H1 (cell line): Measurements from ENCODE around the gene KAT14. TPM values are rescaled to one million over a fixed set of nuclear protein-coding genes. Genes with fewer than 3 reads are reported as not detected.

ENCODE experiments used
- CTCF ChIA-PET: fragments of 300-600 bp; sonication (Branson Sonifier 250); formaldehyde crosslinking; loops from one replicate; lab custom pipeline; 2021; ENCODE audit not compliant: partially characterized antibody; lab: Charles Lee
- POLR2A ChIA-PET: fragments of 300-600 bp; sonication (Branson Sonifier 250); formaldehyde crosslinking; loops from one replicate; lab custom pipeline; 2021; ENCODE audit warnings: inconsistent platforms; ENCODE audit not compliant: partially characterized antibody; lab: Charles Lee
- DNase-seq, 2 experiments: peaks; one replicate each; pipeline versions ENCODE4 v3.0.0 to v3.0.0-alpha.2; 2010 to 2022; ENCODE audit warnings: low spot score in 2 of 2, low read depth in 1 of 2, mixed read lengths in 1 of 2
- FAIRE-seq: peaks from 2 replicates; lab custom pipeline; 2011; peaks lifted over from hg19 to GRCh38; lab: Jason Lieb, UNC
- H2AFZ ChIP-seq: 2 replicates; pipeline ENCODE4 v1.8.1; 2012; ENCODE audit warnings: low read length, inconsistent platforms
- H2AK5ac ChIP-seq: 2 replicates; pipeline ENCODE4 v1.6.1; 2013; ENCODE audit warnings: low read depth, low read length
- H2BK120ac ChIP-seq: replicated peaks from 2 replicates; pipeline ENCODE3; 2013; ENCODE audit warnings: low read depth, low read length, inconsistent platforms
- H2BK12ac ChIP-seq: 2 replicates; pipeline ENCODE4 v1.6.1; 2013; ENCODE audit warnings: low read depth, low read length
- H2BK15ac ChIP-seq: 2 replicates; pipeline ENCODE4 v1.6.1; 2013; ENCODE audit warnings: low read length
- H2BK20ac ChIP-seq: 2 replicates; pipeline ENCODE4 v1.6.1; 2013; ENCODE audit warnings: low read length
- H2BK5ac ChIP-seq: 2 replicates; pipeline ENCODE4 v1.6.1; 2013; ENCODE audit warnings: low read depth, low read length
- H3K14ac ChIP-seq: 2 replicates; pipeline ENCODE4 v1.6.1; 2013; ENCODE audit warnings: inconsistent platforms; ENCODE audit not compliant: insufficient read length
- H3K18ac ChIP-seq: 2 replicates; pipeline ENCODE4 v1.6.1; 2013; ENCODE audit warnings: low read length; ENCODE audit errors: extremely low read depth
- H3K23ac ChIP-seq: 2 replicates; pipeline ENCODE4 v1.6.1; 2013; ENCODE audit warnings: inconsistent platforms; ENCODE audit not compliant: insufficient read length
- H3K23me2 ChIP-seq: 2 replicates; pipeline ENCODE4 v1.6.1; 2013; ENCODE audit warnings: low read depth, low read length
- H3K27ac ChIP-seq: 2 replicates; pipeline ENCODE4 v1.6.1; 2011; ENCODE audit warnings: low read depth, low read length, inconsistent platforms
- H3K27me3 ChIP-seq, 4 experiments: replicated peaks in 1 of 4; 1 replicate in 1 of 4; 2 replicates in 3 of 4; pipeline versions ENCODE4 v1.6.1 to v1.8.1; 2011 to 2013; ENCODE audit warnings: low read length in 3 of 4, mild to moderate bottlenecking in 3 of 4, inconsistent platforms in 2 of 4, mixed read lengths in 2 of 4, moderate library complexity in 1 of 4; ENCODE audit not compliant: control insufficient read depth in 3 of 4, insufficient read depth in 3 of 4; ENCODE audit errors: extremely low read depth in 1 of 4
- H3K36me3 ChIP-seq, 4 experiments: 2 replicates each; pipeline versions ENCODE4 v1.6.1 to v1.8.1; 2011 to 2013; ENCODE audit warnings: mild to moderate bottlenecking in 4 of 4, low read length in 3 of 4, moderate library complexity in 2 of 4, control low read depth in 1 of 4, inconsistent platforms in 1 of 4; ENCODE audit not compliant: insufficient read depth in 4 of 4, control insufficient read depth in 2 of 4
- H3K4ac ChIP-seq: replicated peaks from 2 replicates; pipeline ENCODE3; 2013; ENCODE audit warnings: low read length, low read depth, mixed read lengths, inconsistent platforms; ENCODE audit not compliant: insufficient read length
- H3K4me1 ChIP-seq, 4 experiments: replicated peaks in 1 of 4; 1 replicate in 1 of 4; 2 replicates in 3 of 4; pipeline versions ENCODE4 v1.6.1 to v1.8.1; 2011 to 2013; ENCODE audit warnings: low read length in 3 of 4, inconsistent platforms in 2 of 4, mixed read lengths in 1 of 4; ENCODE audit not compliant: insufficient read depth in 4 of 4, control insufficient read depth in 3 of 4
- H3K4me2 ChIP-seq, 2 experiments: 2 replicates each; pipeline versions ENCODE4 v1.6.1 to v1.8.1; 2011 to 2013; ENCODE audit warnings: low read depth in 2 of 2, low read length in 2 of 2, control low read depth in 1 of 2, inconsistent platforms in 1 of 2, mild to moderate bottlenecking in 1 of 2; ENCODE audit not compliant: insufficient read depth in 1 of 2
- H3K4me3 ChIP-seq, 4 experiments: fragments of 200-600, 300-600 bp in 1 of 4; sonication (generic), shearing (Covaris generic), sonication (Bioruptor Twin) in 1 of 4; 2 replicates each; pipeline versions ENCODE4 v1.5.1 to v1.8.1; 2011 to 2016; ENCODE audit warnings: low read length in 4 of 4, low read depth in 3 of 4, control low read depth in 2 of 4, inconsistent platforms in 2 of 4, mild to moderate bottlenecking in 2 of 4, mixed read lengths in 1 of 4, moderate library complexity in 1 of 4; ENCODE audit not compliant: insufficient read depth in 2 of 4; ENCODE audit errors: extremely low read depth in 1 of 4
- H3K56ac ChIP-seq: replicated peaks from 2 replicates; pipeline ENCODE3; 2013; ENCODE audit warnings: low read depth, mild to moderate bottlenecking, mixed read lengths, low read length, inconsistent platforms; ENCODE audit not compliant: insufficient read length
- H3K79me1 ChIP-seq: 2 replicates; pipeline ENCODE4 v1.6.1; 2013; ENCODE audit warnings: low read depth, low read length, control low read depth
- H3K79me2 ChIP-seq, 2 experiments: 2 replicates each; pipeline versions ENCODE4 v1.6.1 to v1.8.1; 2012 to 2013; ENCODE audit warnings: low read length in 2 of 2, mild to moderate bottlenecking in 2 of 2, inconsistent platforms in 1 of 2; ENCODE audit not compliant: insufficient read depth in 2 of 2, control insufficient read depth in 1 of 2
- H3K9ac ChIP-seq, 4 experiments: replicated peaks in 1 of 4; 1 replicate in 1 of 4; 2 replicates in 3 of 4; pipeline versions ENCODE4 v1.6.1 to v1.8.1; 2011 to 2013; ENCODE audit warnings: low read depth in 3 of 4, low read length in 3 of 4, control low read depth in 2 of 4, mild to moderate bottlenecking in 2 of 4, moderate library complexity in 2 of 4, inconsistent platforms in 1 of 4; ENCODE audit errors: extremely low read depth in 1 of 4
- H3K9me3 ChIP-seq, 2 experiments: 2 replicates each; pipeline versions ENCODE4 v1.6.1 to v1.8.1; 2012 to 2013; ENCODE audit warnings: mild to moderate bottlenecking in 2 of 2, moderate library complexity in 2 of 2, control low read depth in 1 of 2, inconsistent platforms in 1 of 2, low read depth in 1 of 2, low read length in 1 of 2, mixed read lengths in 1 of 2; ENCODE audit not compliant: insufficient read depth in 2 of 2
- H4K20me1 ChIP-seq, 2 experiments: replicated peaks in 1 of 2; 2 replicates each; pipeline versions ENCODE3 to v1.8.1; 2011 to 2013; ENCODE audit warnings: inconsistent platforms in 2 of 2, low read length in 2 of 2, mild to moderate bottlenecking in 1 of 2; ENCODE audit not compliant: insufficient read depth in 2 of 2, control insufficient read depth in 1 of 2
- H4K5ac ChIP-seq: 2 replicates; pipeline ENCODE4 v1.6.1; 2013; ENCODE audit warnings: low read length, low read depth, mixed read lengths, inconsistent platforms; ENCODE audit not compliant: insufficient read length
- H4K8ac ChIP-seq: 2 replicates; pipeline ENCODE4 v1.8.0; 2013; ENCODE audit warnings: mild to moderate bottlenecking, moderate library complexity, low read length, inconsistent platforms; ENCODE audit not compliant: insufficient read depth; ENCODE audit errors: extremely low read depth
- H4K91ac ChIP-seq: replicated peaks from 2 replicates; pipeline ENCODE3; 2013; ENCODE audit warnings: low read length, mixed read lengths, inconsistent platforms; ENCODE audit not compliant: insufficient read length
- ASH2L ChIP-seq: fragments of 200-600, 300-600 bp; sonication (generic); IDR thresholded peaks from one replicate; pipeline ENCODE4 v1.7.1; 2017; ENCODE audit warnings: low read length
- CHD1 ChIP-seq: IDR thresholded peaks from 2 replicates; pipeline ENCODE4 v1.6.1; 2012; ENCODE audit warnings: low read depth, low read length, improper control_type of control experiment
- HDAC2 ChIP-seq, 2 experiments: fragments of 300-600 bp in 1 of 2; sonication (generic) in 1 of 2; IDR thresholded peaks; 2 replicates each; pipeline ENCODE4 v1.6.1; 2011 to 2012; ENCODE audit warnings: low read depth in 2 of 2, low read length in 2 of 2, mild to moderate bottlenecking in 2 of 2, moderate library complexity in 2 of 2, borderline replicate concordance in 1 of 2, inconsistent platforms in 1 of 2
- KDM4A ChIP-seq: IDR thresholded peaks from one replicate; pipeline ENCODE4 v1.7.1; 2012; ENCODE audit warnings: low read depth, mild to moderate bottlenecking, moderate library complexity, low read length, inconsistent platforms; ENCODE audit not compliant: severe bottlenecking
- KDM5A ChIP-seq: fragments of 200-600 bp; IDR thresholded peaks from 2 replicates; pipeline ENCODE4 v1.7.1; 2012; ENCODE audit warnings: mild to moderate bottlenecking, low read length, inconsistent platforms, mixed read lengths
- PHF8 ChIP-seq: fragments of 200-600 bp; sonication (generic); conservative IDR thresholded peaks from 2 replicates; pipeline ENCODE4 v1.7.1; 2012; ENCODE audit warnings: low read depth, mild to moderate bottlenecking, inconsistent platforms, low read length, moderate library complexity
- RBBP5 ChIP-seq: IDR thresholded peaks from 2 replicates; pipeline ENCODE4 v1.7.1; 2012; ENCODE audit warnings: low read depth, mild to moderate bottlenecking, inconsistent platforms, low read length, moderate library complexity, borderline replicate concordance
- RNF2 ChIP-seq: fragments of 200-900, 300-1000 bp; sonication (generic); IDR thresholded peaks from 2 replicates; pipeline ENCODE4 v1.7.1; 2016; ENCODE audit warnings: borderline replicate concordance, low read depth, mild to moderate bottlenecking, antibody characterized with exemption, low read length; ENCODE audit not compliant: poor library complexity, severe bottlenecking; ENCODE audit errors: missing control alignments
- SAP30 ChIP-seq: fragments of 300-600 bp; sonication (generic); IDR thresholded peaks from 2 replicates; pipeline ENCODE4 v1.7.1; 2012; ENCODE audit warnings: low read length, moderate library complexity, mild to moderate bottlenecking, inconsistent platforms; ENCODE audit not compliant: insufficient read depth, insufficient replicate concordance
- SP2 ChIP-seq: IDR thresholded peaks from 2 replicates; pipeline ENCODE4 v1.6.1; 2012; ENCODE audit warnings: mild to moderate bottlenecking, low read length, inconsistent platforms
- TBP ChIP-seq: IDR thresholded peaks from 2 replicates; pipeline ENCODE4 v1.6.1; 2011; ENCODE audit warnings: low read depth, low read length, improper control_type of control experiment
- YY1 ChIP-seq: IDR thresholded peaks from 2 replicates; pipeline ENCODE4 v1.6.1; 2011; ENCODE audit warnings: low read depth, mild to moderate bottlenecking, low read length
- ZNF274 ChIP-seq: IDR thresholded peaks from 2 replicates; pipeline ENCODE4 v1.7.0; 2012; ENCODE audit warnings: low read length, borderline replicate concordance; ENCODE audit errors: extremely low read depth
- WGBS, 2 experiments: shearing (Covaris generic) in 1 of 2; methylation state at CpG; one replicate each; pipeline versions ENCODE4 v1.1.6 to v1.1.7; 2013 to 2015; ENCODE audit warnings: low lambda C conversion rate in 2 of 2, mixed read lengths in 2 of 2, inconsistent platforms in 1 of 2, low coverage in 1 of 2, missing lambda C conversion rate in 1 of 2; ENCODE audit not compliant: insufficient replicate concordance in 2 of 2, insufficient coverage in 1 of 2, insufficient read length in 1 of 2; ENCODE audit errors: extremely low coverage in 1 of 2, missing lambda C conversion rate in 1 of 2; 5-methylcytosine and 5-hydroxymethylcytosine counted together
- polyA plus RNA-seq, 7 experiments: library from polyadenylated mRNA; depleted of rRNA in 3 of 7; stranded (reverse) in 5 of 7; unstranded in 2 of 7; fragments of >200 nt in 5 of 7; fragments of 200-250 nt in 2 of 7; gene quantifications; 1 replicate in 5 of 7; 2 replicates in 1 of 7; 4 replicates in 1 of 7; pipeline versions ENCODE4 v1.2.1 to v1.2.3, GENCODE V29; 2011 to 2013; ENCODE audit warnings: missing spikeins in 2 of 7, mixed read lengths in 2 of 7
- total RNA-seq: library from RNA; stranded (reverse); fragmentation: NEBNext Ultra II Directional; extraction: Animal tissue kit (Norgen Biotek cat#: 25700); gene quantifications from 2 replicates; pipeline ENCODE4 v1.2.1, GENCODE V29; 2021
- TF ChIP-seq, protein P1 (sequence below): IDR thresholded peaks from 2 replicates; pipeline ENCODE4 v1.6.1; 2012; ENCODE audit warnings: inconsistent platforms

KAT14 gene
- total and polyA plus RNA-seq, 2 of the 8 experiments (the other 6 are each of a cell fraction or from before 2014, with no cell fraction given) = 17.3 to 29.3 TPM

GRCh38 chr20:18094191-18094590 is 43.5 kb upstream of the KAT14 start:
- no peak overlapping the region for H4K8ac ChIP-seq
- CTCF ChIA-PET = no interaction called here
- no peak overlapping the region for H4K91ac ChIP-seq
- no peaks in the 10 kb centered on the region for H3K79me1 ChIP-seq
- POLR2A ChIA-PET = no interaction called here
- H3K4me3 ChIP-seq = no peak overlapping the region
- H3K9ac ChIP-seq = no peak overlapping the region
- no peak overlapping the region for H4K5ac ChIP-seq
- H3K14ac ChIP-seq = no peak overlapping the region
- H2BK5ac ChIP-seq = no peak overlapping the region
- H3K9me3 ChIP-seq = no peaks in the 10 kb centered on the region
- 65% methylated on average over 5 of the region's 5 CpGs; no CpG with 5 or more reads in 1 of the 2 experiments for WGBS, 2 experiments
- H3K79me2 ChIP-seq = no peaks in the 10 kb centered on the region
- H3K36me3 ChIP-seq = no peaks in the 10 kb centered on the region
- no peak overlapping the region for H2BK12ac ChIP-seq
- DNase-seq (no peak), FAIRE-seq (no peak)
- H2BK15ac ChIP-seq = no peak overlapping the region
- no peak overlapping the region for H3K4ac ChIP-seq
- H3K56ac ChIP-seq = no peak overlapping the region
- no peak overlapping the region for H3K4me2 ChIP-seq
- no peak overlapping the region for H2BK20ac ChIP-seq
- H3K27ac ChIP-seq = no peak overlapping the region
- no peak overlapping the region for H2AFZ ChIP-seq
- no peak overlapping the region for H2AK5ac ChIP-seq
- 0 out of 7 replicates have a peak, but pooled peaks cover 0 to 2% (median 0%) of the 10 kb centered on the region in 4 experiments for H3K27me3 ChIP-seq
- H3K23me2 ChIP-seq = no peaks in the 10 kb centered on the region
- H3K18ac ChIP-seq = no peak overlapping the region
- no peak overlapping the region for H3K23ac ChIP-seq
- no peaks in the 10 kb centered on the region for H4K20me1 ChIP-seq
- H2BK120ac ChIP-seq = no peak overlapping the region
- peaks cover 0 to 2% (median 0%) of the 10 kb centered on the region in 4 experiments; a peak in 1 of 7 replicates for H3K4me1 ChIP-seq
- TF ChIP-seq SAP30 (no peak), HDAC2 (IDR thresholded peaks at IDR 0.05; ENCODE audit: borderline replicate concordance in 1 of 2, low read depth in 2 of 2, low read length in 2 of 2) (no peak), SP2 (no peak), YY1 (no peak), KDM5A (no peak), RBBP5 (no peak), ZNF274 (no peak), KDM4A (no peak), ASH2L (no peak), PHF8 (no peak), RNF2 (no peak), CHD1 (no peak), TBP (no peak)
- TF ChIP-seq, protein P1, sequence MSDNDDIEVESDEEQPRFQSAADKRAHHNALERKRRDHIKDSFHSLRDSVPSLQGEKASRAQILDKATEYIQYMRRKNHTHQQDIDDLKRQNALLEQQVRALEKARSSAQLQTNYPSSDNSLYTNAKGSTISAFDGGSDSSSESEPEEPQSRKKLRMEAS = no peak
